Thyroid gland (tissue), 4 donors: ENCODE data around the gene TSPAN15.

Experiments
- CTCF ChIP-seq, 6 experiments: fragments of 200-600 bp in 3 of 6; fragments of 450-650 bp in 3 of 6; sonication (generic) in 3 of 6; IDR thresholded peaks; one replicate each; pipeline ENCODE4 v1.5.1; 2016 to 2019; ENCODE audit warnings: antibody characterized with exemption in 6 of 6, mild to moderate bottlenecking in 2 of 6, inconsistent platforms in 1 of 6, moderate library complexity in 1 of 6
- POLR2A ChIP-seq, 2 donors: fragments of 450-650 bp; IDR thresholded peaks; one replicate each; pipeline ENCODE4 v1.6.1; 2017; ENCODE audit warnings: antibody characterized with exemption in 2 of 2, mild to moderate bottlenecking in 2 of 2, moderate library complexity in 1 of 2

GRCh38 chr10:69459101-69459790, 8.0 kb downstream of the TSPAN15 start:
- no peak for TF ChIP-seq CTCF (IDR thresholded peaks at IDR 0.05)
- TF ChIP-seq POLR2A (IDR thresholded peaks at IDR 0.05) = no peak
